Activated T-helper 1 cell treated with Interleukin-2 at 50 U/mL for 16 hours (primary cell): ENCODE measurements around the gene CDH3.

Experiments used
- DNase-seq: peaks from one replicate; pipeline ENCODE4 v3.0.0-alpha.2; 2020; ENCODE audit warnings: low read depth

CDH3 gene

DNA sequence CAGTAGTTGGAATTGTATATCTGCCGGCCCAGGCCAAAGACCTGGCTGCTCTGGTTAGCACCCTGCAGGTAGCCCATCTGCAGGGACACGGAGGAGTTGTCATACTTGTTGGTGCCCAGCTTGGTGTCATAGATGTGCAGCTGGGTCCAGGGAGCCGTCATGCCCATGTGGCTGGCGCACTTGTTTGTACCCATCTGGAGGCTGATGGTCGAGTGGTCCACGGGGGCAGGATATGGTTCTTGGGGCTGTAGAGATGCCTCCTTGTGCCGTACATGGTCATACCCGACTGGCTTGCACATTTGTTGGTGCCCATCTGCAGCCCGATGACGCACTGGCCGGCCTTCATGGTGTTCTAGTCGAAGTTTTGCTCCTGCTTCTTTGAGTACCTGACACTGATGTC lies 6.0 kb downstream of the CDH3 start:
- DNase-seq, result no peak

DNA sequence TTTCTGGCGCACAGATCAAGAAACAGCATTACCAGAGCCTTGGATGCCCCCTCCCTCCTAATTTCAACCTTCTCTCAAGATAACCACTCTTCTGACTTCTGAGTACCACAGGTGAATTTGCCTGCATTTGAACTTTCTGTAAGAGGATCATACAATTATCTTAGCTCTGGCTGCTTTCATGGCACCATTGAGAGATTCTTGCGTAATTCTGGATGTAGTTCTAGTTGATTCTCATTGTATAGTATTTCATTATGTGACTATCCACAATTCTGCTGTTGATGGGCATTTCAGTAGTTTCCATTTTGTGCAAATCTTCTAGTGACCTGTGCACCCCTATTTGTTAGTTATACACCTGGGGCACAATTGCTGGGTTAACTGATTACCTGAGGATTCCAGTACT lies 7.5 kb downstream of the CDH3 start:
- no peak for DNase-seq

DNA sequence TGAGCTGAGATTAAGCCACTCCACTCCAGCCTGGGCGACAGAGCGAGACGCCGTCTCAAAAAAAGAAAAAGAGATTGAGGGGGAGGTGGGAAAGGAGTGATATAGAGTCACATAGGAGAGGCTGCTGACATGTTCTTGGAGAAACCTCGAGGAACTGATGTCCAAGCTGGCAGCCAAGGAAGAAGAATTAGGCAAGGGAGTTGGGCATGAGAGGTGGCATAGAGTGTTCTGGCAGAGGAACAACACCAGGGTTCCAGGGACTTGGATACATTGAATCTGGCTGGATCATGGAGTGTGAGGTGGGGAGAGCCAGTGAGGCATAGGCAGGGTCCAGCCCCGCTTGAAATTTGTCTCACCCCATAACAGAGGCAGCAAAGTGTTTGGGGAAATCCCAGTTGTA lies 10.7 kb downstream of the CDH3 start:
- no peak for DNase-seq

DNA sequence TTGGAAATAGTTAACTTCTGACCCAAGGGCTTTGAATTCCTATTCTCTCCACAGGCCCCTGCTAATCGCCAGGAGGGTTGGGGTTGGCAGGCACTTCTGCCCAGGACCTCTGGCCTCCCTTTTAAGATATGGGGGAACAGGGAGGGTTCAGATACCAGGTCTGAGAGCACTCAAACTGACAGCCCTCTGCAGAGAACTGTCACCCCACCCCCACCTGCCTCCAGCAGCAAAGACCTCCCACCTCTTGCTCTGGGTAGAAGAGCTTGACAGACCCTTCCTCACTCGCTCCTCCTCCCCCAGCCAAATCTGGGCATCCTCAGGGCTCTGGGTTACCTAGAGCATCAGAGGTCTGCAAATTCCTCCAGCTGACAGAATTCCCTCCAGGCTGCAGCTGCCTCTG lies 11.6 kb downstream of the CDH3 start:
- DNase-seq, result no peak

DNA sequence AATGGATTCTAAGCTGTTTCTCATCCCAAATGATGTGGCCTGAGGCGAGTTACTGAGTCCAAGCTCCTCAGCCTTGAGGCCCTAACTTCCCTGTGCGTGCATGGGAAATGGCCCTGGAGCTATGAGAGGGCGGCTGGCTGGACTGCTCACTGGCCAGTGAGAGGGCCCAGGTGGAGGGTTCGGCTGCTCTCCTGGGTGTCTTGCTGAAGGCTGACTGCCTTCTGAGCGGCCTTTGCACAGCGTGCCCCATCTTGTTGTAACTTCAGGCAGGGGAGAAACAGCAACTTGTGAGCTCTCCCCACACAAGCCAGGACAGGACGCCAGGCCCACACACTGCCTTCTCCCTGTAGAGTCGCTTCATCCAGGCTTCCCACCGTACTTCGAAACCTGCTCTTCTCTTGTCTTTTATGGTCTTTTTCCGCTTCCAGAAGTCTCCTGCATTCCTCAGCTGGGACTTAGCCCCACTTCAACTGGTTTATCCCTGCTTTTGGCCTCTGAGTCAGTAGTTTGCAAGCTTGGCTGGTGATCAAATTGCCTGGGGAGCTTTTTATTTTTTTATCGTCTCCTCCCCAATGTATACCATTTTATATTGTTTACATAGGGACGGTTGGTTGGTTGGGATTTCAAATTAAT lies 13.3 kb downstream of the CDH3 start:
- DNase-seq, result no peak

DNA sequence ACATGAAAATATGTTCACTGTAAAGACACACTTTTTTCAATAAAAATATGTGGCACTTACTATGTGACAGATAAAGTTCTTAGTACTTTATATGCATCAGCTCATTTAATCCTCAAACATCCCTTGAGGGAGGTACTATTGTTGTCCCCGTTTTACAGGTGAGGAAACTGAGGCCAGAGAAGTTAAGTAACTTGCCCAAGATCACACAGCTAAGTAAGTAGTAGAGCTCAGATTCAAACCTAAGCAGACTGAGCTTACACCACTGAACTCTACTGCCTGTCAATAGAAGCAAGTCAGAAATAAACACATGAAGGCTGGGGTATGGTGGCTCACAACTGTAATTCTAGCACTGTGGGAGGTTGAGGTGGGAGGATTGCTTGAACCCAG lies 13.9 kb downstream of the CDH3 start:
- no peak for DNase-seq

DNA sequence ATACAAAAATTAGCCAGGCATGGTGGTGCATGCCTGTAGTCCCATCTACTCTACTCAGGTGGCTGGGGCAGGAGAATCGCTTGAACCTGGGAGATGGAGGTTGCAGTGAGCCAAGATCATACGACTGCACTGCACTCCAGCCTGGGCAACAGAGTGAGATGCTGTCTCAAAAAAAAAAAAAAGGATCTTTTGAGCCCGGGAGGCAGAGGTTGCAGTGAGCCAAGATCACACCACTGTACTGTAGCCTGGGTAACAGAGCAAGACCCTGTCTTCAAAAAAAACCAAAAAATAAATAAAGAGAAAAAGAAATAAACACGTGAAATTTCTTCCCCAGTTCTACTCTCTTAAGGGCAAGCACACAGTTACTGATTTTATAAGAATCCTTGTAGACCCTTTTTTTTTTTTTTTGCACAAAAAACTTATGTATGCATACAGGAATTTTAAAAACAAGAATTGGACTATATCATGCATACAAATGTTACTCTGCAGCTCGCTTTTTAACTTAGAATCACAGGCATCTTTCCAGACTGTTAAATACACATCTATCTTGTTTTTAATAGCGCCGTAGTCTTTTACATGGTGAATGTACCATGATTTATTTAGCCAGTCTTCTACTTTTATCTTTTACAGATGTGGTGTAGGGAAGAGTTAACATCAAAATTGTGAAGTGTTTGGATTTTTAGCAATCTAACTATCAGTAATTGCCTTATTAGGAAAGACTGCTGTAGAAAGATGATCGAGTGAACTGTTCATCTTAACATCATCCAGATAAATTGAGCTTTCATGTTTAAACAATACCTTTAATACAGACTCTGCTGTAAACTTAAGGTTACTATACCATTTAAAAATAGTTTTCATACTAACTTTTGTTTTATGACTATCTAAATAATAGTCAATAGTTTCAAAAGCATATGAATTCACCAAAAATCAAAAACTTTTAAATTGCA lies 14.6 kb downstream of the CDH3 start:
- no peak for DNase-seq

DNA sequence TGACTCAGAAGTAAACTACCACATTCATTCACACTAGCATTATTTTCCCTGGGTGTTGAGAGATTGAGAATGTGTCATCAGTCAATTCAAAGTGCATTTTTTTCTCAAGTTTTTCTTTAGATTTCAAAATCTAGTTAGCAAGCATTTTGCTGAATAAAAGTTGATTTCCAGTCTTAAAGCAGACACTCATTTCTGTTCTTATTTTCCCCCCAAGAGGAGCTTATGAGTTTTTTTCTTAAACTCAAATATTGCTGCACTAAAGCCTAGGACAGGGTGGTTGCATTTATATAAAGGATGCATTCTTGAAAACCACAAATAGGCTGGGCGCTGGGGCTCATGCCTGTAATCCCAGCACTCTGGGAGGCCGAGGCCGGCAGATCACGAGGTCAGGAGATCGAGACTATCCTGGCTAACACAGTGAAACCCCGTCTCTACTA lies 15.3 kb downstream of the CDH3 start:
- DNase-seq, result no peak

DNA sequence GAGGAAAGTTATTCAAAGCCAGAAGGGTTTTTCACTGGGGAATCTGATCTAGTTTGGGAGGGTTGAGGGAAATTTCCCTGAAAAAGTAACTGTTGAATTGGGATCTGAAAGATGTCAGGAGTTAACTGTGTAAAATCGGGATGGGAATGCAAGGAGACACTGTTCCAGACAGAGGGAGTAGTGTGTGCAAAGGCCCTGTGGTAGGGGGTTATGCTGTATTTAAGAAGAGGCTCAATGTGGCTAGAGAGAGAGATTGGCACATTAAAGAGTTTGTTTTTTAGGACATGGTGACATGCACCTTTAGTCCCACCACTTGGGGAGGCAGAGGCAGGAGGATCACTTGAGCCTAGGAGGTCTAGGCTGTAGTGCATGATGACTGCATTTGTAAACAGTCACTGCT lies 16.9 kb downstream of the CDH3 start:
- DNase-seq, result no peak

DNA sequence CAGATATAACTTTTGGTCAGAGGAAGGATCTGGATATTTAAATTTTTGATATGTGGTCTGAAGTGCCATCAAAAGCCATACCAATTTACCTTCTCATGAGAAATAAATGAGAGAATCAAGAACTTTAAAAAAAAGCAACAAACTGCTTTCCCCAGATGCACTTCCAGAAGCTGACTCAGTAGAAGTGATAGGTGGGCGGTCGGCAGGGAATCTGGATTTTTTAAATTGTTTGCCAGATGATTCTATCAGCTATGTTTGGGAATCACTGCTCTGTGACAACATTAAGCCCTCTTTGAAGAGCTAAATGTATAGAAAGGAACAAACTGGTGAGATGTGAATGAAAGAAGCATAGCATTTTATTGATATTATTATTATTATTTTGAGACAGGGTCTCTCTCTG lies 19.2 kb downstream of the CDH3 start:
- no peak for DNase-seq

DNA sequence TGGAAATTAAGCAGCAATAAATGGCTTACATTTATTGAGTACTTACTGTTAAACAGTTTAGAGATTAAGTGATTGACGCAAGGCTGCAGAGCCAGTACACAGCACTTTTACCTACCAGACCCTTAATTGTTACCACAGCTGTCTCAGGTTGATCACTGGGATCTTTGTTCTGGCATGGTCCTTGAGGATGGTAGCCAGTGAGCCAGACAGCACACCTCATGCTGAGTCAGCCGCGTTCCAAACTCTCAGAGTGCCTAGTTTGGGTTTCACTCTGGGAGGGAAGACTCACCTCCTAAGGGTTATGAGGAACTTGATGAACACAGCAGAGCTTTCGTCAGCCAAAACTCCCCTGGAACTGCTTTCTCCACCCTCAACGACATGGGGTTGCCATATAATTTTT lies 20.4 kb downstream of the CDH3 start:
- no peak for DNase-seq

DNA sequence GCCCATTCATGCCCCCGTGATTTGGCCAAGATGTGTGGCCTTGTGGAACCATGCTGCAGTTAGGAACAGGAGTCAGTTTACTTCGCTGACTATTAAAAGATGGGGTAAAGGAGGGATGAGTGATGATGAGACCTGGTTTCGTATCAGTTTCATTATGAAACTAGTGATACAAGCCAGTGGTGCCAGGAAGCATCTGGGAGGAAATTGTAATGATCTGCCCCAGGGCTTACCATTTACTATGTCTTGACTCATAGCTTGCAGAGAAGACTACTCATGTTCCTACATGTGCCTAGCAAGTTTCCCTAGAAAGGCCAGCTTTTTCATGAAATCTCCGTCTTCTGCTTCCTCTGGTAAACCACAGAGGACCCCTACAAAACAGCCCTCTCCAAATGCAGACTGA lies 23.2 kb downstream of the CDH3 start:
- no peak for DNase-seq

DNA sequence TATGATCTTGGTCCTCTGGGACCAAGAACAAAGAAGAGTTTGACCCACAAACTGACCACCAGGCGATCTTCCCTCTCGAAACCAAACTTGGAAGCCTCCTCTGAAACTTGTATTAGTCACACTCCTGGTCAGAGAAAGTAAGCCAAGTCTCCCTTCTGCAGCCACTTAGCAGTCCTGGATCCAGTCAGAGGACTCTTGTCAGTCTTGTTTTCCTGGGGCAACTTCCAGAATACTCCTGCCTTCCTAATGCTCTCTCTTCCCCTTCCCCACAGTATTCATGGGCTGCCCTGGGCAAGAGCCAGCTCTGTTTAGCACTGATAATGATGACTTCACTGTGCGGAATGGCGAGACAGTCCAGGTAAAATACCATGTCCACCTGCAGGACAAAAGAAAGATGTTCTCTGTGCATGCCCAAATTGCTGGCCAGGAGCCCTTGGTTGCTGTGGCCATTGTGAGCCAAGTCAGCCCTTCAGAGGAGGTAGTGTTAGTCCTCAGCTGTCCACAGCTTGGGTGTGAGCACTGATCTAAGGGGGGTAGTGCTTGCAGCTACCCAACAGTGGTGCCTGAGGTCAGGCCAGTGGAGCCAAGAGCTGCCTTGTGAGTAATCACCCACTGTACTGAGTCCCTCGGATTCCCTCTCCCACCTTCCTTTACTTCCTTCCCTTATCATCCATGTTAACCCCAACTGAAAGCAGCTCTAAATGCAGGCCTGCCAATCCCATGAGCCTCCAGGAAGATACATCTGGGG lies 31.2 kb downstream of the CDH3 start:
- DNase-seq, result no peak

DNA sequence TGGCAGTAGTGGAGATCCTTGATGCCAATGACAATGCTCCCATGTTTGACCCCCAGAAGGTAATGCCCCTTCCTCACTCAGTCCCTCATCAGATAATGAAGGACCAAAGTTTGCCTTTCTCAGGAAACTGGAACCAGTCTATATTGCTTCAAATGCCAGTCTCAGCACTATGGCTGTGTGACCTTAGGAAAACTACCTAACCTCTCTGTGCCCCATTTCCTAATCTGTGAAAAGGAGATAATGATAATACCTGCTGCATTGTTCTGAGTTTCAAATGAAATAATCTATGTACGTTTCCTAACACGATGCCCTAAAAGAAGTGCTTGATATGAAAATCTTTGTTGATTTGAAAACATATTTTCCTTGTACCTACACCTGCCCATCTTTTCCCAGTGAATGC lies 35.9 kb downstream of the CDH3 start:
- DNase-seq, result no peak

DNA sequence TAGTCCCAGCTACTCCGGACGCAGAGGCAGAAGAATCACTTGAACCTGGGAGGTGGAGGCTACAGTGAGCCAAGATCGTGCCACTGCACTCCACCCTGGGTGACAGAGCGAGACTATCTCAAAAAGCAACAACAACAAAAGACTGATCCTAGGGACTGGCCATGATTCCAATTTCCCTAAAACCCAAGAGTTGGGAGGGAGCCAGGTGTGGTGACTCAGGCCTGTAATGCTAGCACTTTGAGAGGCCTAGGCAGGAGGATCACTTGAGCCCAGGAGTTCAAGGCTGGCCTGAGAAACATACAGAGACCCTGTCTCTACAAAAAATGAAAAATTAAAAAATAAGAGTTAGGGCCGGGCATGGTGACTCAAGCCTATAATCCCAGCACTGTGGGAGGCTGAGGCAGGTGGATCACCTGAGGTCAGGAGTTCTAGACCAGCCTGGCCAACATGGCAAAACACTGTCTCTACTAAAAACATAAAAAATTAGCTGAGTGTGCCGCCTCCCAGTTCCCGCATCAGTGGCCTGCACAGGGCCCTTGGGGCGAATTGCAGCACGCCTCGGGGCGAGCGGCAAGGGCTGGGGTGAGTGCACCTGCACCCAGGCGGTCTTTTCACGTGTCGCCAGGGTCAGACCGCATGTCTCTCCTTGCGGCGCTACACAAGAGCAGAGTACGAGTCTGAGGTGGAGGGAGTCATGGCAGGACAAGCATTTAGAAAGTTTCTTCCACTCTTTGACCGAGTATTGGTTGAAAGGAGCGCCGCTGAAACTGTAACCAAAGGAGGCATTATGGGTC lies 40.8 kb downstream of the CDH3 start:
- no peak for DNase-seq

DNA sequence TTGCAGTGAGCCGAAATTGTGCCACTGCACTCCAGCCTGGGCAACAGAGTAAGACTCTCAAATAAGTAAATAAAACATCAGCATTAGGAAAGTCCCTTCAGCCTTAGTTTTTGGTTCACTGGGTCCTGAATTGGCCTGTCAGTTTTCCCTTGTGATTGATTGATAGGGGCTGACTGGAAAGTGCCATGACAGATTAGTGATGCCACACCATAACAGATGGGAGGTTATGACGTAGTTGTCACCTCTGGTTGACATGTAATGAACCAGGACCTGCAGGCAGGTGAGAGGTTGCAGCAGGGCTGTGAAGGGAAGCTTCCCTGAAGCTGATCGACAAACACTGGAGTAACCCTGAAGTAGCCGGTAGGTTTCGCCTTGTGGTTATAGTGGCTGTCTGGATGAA lies 41.8 kb downstream of the CDH3 start:
- DNase-seq, result no peak

DNA sequence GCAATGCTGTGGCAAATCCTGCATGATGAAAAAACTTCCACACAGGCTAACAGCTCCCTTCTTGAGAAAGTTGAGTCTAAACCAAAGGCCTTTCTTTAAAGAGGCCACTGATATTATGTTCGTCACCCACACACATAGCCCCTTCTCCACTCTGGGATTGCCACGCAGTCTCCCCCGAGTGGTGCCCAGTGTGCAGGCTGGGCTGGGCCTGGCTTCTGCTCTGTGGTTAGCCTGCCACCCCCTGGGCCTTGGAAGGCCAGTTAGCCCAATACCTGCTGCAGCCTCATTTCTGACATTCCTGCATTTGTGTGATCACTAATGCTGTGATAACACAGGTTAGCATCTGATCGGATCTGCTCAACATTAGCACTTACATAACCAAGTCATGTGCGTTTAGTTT lies 44.8 kb downstream of the CDH3 start:
- DNase-seq, result no peak

DNA sequence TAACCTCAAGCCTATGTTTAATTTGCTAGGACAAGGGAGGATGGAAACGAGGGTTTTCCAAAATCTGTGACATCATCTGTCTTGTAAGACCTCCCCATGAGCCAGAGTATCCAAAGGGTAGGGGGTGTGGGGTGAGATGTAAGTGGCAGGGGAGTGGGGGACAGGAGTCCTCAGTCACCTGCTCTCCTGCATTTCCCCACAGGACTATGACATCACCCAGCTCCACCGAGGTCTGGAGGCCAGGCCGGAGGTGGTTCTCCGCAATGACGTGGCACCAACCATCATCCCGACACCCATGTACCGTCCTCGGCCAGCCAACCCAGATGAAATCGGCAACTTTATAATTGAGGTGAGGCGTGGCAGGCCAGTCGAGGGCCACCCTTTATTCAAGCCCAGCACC lies 50.5 kb downstream of the CDH3 start:
- DNase-seq, result no peak

DNA sequence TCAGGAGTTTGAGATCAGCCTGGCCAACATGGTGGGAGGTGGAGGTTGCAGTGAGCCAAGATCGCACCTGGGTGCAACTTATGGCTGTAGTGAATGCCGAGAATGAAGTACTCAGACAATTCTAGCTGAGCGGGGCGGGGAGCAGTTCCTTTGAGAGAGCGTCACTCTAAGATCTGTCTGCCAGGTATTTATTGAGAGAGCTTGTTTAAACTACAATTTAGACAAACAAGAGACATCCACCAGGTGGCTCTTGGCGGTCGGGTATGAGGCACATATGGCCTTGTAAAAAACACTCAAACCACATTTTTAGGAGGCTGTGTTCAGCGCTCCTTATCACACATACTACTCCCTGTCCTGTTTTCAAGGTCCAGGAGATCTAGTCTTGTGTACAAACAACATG lies 51.4 kb downstream of the CDH3 start:
- DNase-seq, result no peak

DNA sequence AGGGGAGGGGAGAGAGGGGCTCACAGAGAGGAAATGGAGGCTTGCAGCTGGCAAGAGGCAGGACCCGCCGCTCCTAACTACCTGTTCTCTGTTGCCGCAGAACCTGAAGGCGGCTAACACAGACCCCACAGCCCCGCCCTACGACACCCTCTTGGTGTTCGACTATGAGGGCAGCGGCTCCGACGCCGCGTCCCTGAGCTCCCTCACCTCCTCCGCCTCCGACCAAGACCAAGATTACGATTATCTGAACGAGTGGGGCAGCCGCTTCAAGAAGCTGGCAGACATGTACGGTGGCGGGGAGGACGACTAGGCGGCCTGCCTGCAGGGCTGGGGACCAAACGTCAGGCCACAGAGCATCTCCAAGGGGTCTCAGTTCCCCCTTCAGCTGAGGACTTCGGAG lies 53.0 kb downstream of the CDH3 start:
- DNase-seq, result no peak

DNA sequence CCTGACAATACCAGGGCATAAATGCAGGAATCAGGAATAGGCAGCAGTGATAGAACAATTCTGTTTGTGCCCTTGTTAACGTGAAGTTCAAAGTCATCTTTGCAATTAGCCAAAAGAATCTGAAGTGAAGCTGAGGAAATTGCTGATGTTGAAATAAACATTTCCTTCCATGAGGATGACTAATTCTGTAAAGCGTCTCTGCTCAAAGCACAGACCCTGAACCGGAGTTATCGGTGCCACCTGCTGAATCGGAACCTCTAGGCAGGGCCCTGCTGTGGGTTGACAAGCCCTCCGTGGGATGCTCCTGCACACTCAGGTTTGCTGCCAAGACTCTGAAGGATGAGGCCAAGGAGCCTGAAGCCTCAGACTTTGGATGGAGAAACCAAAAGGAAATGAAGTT lies 55.0 kb downstream of the CDH3 start:
- no peak for DNase-seq

DNA sequence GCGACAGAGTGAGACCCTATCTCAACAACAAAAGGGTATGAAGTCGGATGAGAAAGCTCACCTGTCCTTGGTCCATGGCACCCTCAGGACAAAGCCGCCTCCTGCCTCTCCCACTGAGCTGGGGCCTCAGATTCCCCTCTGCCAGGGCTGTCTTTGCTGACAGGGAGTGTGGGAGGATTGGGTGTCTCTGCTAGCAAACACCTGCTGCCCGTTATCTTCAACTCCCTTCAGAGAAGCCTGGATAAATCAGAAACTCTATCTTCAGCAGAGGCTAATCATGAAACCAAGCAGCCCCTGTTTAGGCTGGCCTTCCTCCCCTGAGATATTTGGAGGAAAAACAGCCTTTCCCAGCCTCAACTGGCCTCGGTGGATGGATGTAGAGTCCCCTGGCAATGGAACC lies 55.7 kb downstream of the CDH3 start:
- DNase-seq, result no peak
